H1 (cell line): ENCODE data around the gene ENTREP3. TPM values are rescaled to one million over a fixed set of nuclear protein-coding genes. Genes with fewer than 3 reads are reported as not detected.
A peak's percentile ranks its signal among the peaks of the same experiment; 100 is the strongest.

Experiments used
- CTCF ChIA-PET: fragments of 300-600 bp; sonication (Branson Sonifier 250); formaldehyde crosslinking; loops from one replicate; lab custom pipeline; 2021; ENCODE audit not compliant: partially characterized antibody; lab: Charles Lee
- POLR2A ChIA-PET: fragments of 300-600 bp; sonication (Branson Sonifier 250); formaldehyde crosslinking; loops from one replicate; lab custom pipeline; 2021; ENCODE audit warnings: inconsistent platforms; ENCODE audit not compliant: partially characterized antibody; lab: Charles Lee
- DNase-seq, 2 experiments: peaks; one replicate each; pipeline versions ENCODE4 v3.0.0 to v3.0.0-alpha.2; 2010 to 2022; ENCODE audit warnings: low spot score in 2 of 2, low read depth in 1 of 2, mixed read lengths in 1 of 2
- FAIRE-seq: peaks from 2 replicates; lab custom pipeline; 2011; peaks lifted over from hg19 to GRCh38; lab: Jason Lieb, UNC
- H2AFZ ChIP-seq: 2 replicates; pipeline ENCODE4 v1.8.1; 2012; ENCODE audit warnings: low read length, inconsistent platforms
- H2AK5ac ChIP-seq: 2 replicates; pipeline ENCODE4 v1.6.1; 2013; ENCODE audit warnings: low read depth, low read length
- H2BK120ac ChIP-seq: replicated peaks from 2 replicates; pipeline ENCODE3; 2013; ENCODE audit warnings: low read depth, low read length, inconsistent platforms
- H2BK12ac ChIP-seq: 2 replicates; pipeline ENCODE4 v1.6.1; 2013; ENCODE audit warnings: low read depth, low read length
- H2BK15ac ChIP-seq: 2 replicates; pipeline ENCODE4 v1.6.1; 2013; ENCODE audit warnings: low read length
- H2BK20ac ChIP-seq: 2 replicates; pipeline ENCODE4 v1.6.1; 2013; ENCODE audit warnings: low read length
- H2BK5ac ChIP-seq: 2 replicates; pipeline ENCODE4 v1.6.1; 2013; ENCODE audit warnings: low read depth, low read length
- H3K14ac ChIP-seq: 2 replicates; pipeline ENCODE4 v1.6.1; 2013; ENCODE audit warnings: inconsistent platforms; ENCODE audit not compliant: insufficient read length
- H3K18ac ChIP-seq: 2 replicates; pipeline ENCODE4 v1.6.1; 2013; ENCODE audit warnings: low read length; ENCODE audit errors: extremely low read depth
- H3K23ac ChIP-seq: 2 replicates; pipeline ENCODE4 v1.6.1; 2013; ENCODE audit warnings: inconsistent platforms; ENCODE audit not compliant: insufficient read length
- H3K23me2 ChIP-seq: 2 replicates; pipeline ENCODE4 v1.6.1; 2013; ENCODE audit warnings: low read depth, low read length
- H3K27ac ChIP-seq: 2 replicates; pipeline ENCODE4 v1.6.1; 2011; ENCODE audit warnings: low read depth, low read length, inconsistent platforms
- H3K27me3 ChIP-seq, 4 experiments: replicated peaks in 1 of 4; 1 replicate in 1 of 4; 2 replicates in 3 of 4; pipeline versions ENCODE4 v1.6.1 to v1.8.1; 2011 to 2013; ENCODE audit warnings: low read length in 3 of 4, mild to moderate bottlenecking in 3 of 4, inconsistent platforms in 2 of 4, mixed read lengths in 2 of 4, moderate library complexity in 1 of 4; ENCODE audit not compliant: control insufficient read depth in 3 of 4, insufficient read depth in 3 of 4; ENCODE audit errors: extremely low read depth in 1 of 4
- H3K36me3 ChIP-seq, 4 experiments: 2 replicates each; pipeline versions ENCODE4 v1.6.1 to v1.8.1; 2011 to 2013; ENCODE audit warnings: mild to moderate bottlenecking in 4 of 4, low read length in 3 of 4, moderate library complexity in 2 of 4, control low read depth in 1 of 4, inconsistent platforms in 1 of 4; ENCODE audit not compliant: insufficient read depth in 4 of 4, control insufficient read depth in 2 of 4
- H3K4ac ChIP-seq: replicated peaks from 2 replicates; pipeline ENCODE3; 2013; ENCODE audit warnings: low read length, low read depth, mixed read lengths, inconsistent platforms; ENCODE audit not compliant: insufficient read length
- H3K4me1 ChIP-seq, 4 experiments: replicated peaks in 1 of 4; 1 replicate in 1 of 4; 2 replicates in 3 of 4; pipeline versions ENCODE4 v1.6.1 to v1.8.1; 2011 to 2013; ENCODE audit warnings: low read length in 3 of 4, inconsistent platforms in 2 of 4, mixed read lengths in 1 of 4; ENCODE audit not compliant: insufficient read depth in 4 of 4, control insufficient read depth in 3 of 4
- H3K4me2 ChIP-seq, 2 experiments: 2 replicates each; pipeline versions ENCODE4 v1.6.1 to v1.8.1; 2011 to 2013; ENCODE audit warnings: low read depth in 2 of 2, low read length in 2 of 2, control low read depth in 1 of 2, inconsistent platforms in 1 of 2, mild to moderate bottlenecking in 1 of 2; ENCODE audit not compliant: insufficient read depth in 1 of 2
- H3K4me3 ChIP-seq, 4 experiments: fragments of 200-600, 300-600 bp in 1 of 4; sonication (generic), shearing (Covaris generic), sonication (Bioruptor Twin) in 1 of 4; 2 replicates each; pipeline versions ENCODE4 v1.5.1 to v1.8.1; 2011 to 2016; ENCODE audit warnings: low read length in 4 of 4, low read depth in 3 of 4, control low read depth in 2 of 4, inconsistent platforms in 2 of 4, mild to moderate bottlenecking in 2 of 4, mixed read lengths in 1 of 4, moderate library complexity in 1 of 4; ENCODE audit not compliant: insufficient read depth in 2 of 4; ENCODE audit errors: extremely low read depth in 1 of 4
- H3K56ac ChIP-seq: replicated peaks from 2 replicates; pipeline ENCODE3; 2013; ENCODE audit warnings: low read depth, mild to moderate bottlenecking, mixed read lengths, low read length, inconsistent platforms; ENCODE audit not compliant: insufficient read length
- H3K79me1 ChIP-seq: 2 replicates; pipeline ENCODE4 v1.6.1; 2013; ENCODE audit warnings: low read depth, low read length, control low read depth
- H3K79me2 ChIP-seq, 2 experiments: 2 replicates each; pipeline versions ENCODE4 v1.6.1 to v1.8.1; 2012 to 2013; ENCODE audit warnings: low read length in 2 of 2, mild to moderate bottlenecking in 2 of 2, inconsistent platforms in 1 of 2; ENCODE audit not compliant: insufficient read depth in 2 of 2, control insufficient read depth in 1 of 2
- H3K9ac ChIP-seq, 4 experiments: replicated peaks in 1 of 4; 1 replicate in 1 of 4; 2 replicates in 3 of 4; pipeline versions ENCODE4 v1.6.1 to v1.8.1; 2011 to 2013; ENCODE audit warnings: low read depth in 3 of 4, low read length in 3 of 4, control low read depth in 2 of 4, mild to moderate bottlenecking in 2 of 4, moderate library complexity in 2 of 4, inconsistent platforms in 1 of 4; ENCODE audit errors: extremely low read depth in 1 of 4
- H3K9me3 ChIP-seq, 2 experiments: 2 replicates each; pipeline versions ENCODE4 v1.6.1 to v1.8.1; 2012 to 2013; ENCODE audit warnings: mild to moderate bottlenecking in 2 of 2, moderate library complexity in 2 of 2, control low read depth in 1 of 2, inconsistent platforms in 1 of 2, low read depth in 1 of 2, low read length in 1 of 2, mixed read lengths in 1 of 2; ENCODE audit not compliant: insufficient read depth in 2 of 2
- H4K20me1 ChIP-seq, 2 experiments: replicated peaks in 1 of 2; 2 replicates each; pipeline versions ENCODE3 to v1.8.1; 2011 to 2013; ENCODE audit warnings: inconsistent platforms in 2 of 2, low read length in 2 of 2, mild to moderate bottlenecking in 1 of 2; ENCODE audit not compliant: insufficient read depth in 2 of 2, control insufficient read depth in 1 of 2
- H4K5ac ChIP-seq: 2 replicates; pipeline ENCODE4 v1.6.1; 2013; ENCODE audit warnings: low read length, low read depth, mixed read lengths, inconsistent platforms; ENCODE audit not compliant: insufficient read length
- H4K8ac ChIP-seq: 2 replicates; pipeline ENCODE4 v1.8.0; 2013; ENCODE audit warnings: mild to moderate bottlenecking, moderate library complexity, low read length, inconsistent platforms; ENCODE audit not compliant: insufficient read depth; ENCODE audit errors: extremely low read depth
- H4K91ac ChIP-seq: replicated peaks from 2 replicates; pipeline ENCODE3; 2013; ENCODE audit warnings: low read length, mixed read lengths, inconsistent platforms; ENCODE audit not compliant: insufficient read length
- ASH2L ChIP-seq: fragments of 200-600, 300-600 bp; sonication (generic); IDR thresholded peaks from one replicate; pipeline ENCODE4 v1.7.1; 2017; ENCODE audit warnings: low read length
- BCL11A ChIP-seq, 2 experiments: IDR thresholded peaks; one replicate each; pipeline ENCODE4 v1.6.1; 2011; ENCODE audit warnings: low read depth in 2 of 2, low read length in 2 of 2, mild to moderate bottlenecking in 2 of 2
- BRCA1 ChIP-seq: IDR thresholded peaks from 2 replicates; pipeline ENCODE4 v1.6.1; 2012; ENCODE audit warnings: low read depth, low read length, improper control_type of control experiment
- CHD1 ChIP-seq: IDR thresholded peaks from 2 replicates; pipeline ENCODE4 v1.6.1; 2012; ENCODE audit warnings: low read depth, low read length, improper control_type of control experiment
- GTF2F1 ChIP-seq: IDR thresholded peaks from 2 replicates; pipeline ENCODE4 v1.6.1; 2012; ENCODE audit warnings: low read depth, low read length, improper control_type of control experiment, borderline replicate concordance
- SAP30 ChIP-seq: fragments of 300-600 bp; sonication (generic); IDR thresholded peaks from 2 replicates; pipeline ENCODE4 v1.7.1; 2012; ENCODE audit warnings: low read length, moderate library complexity, mild to moderate bottlenecking, inconsistent platforms; ENCODE audit not compliant: insufficient read depth, insufficient replicate concordance
- SP1 ChIP-seq: IDR thresholded peaks from 2 replicates; pipeline ENCODE4 v1.6.1; 2011; ENCODE audit warnings: low read depth, low read length
- SP4 ChIP-seq: IDR thresholded peaks from 2 replicates; pipeline ENCODE4 v1.6.1; 2012; ENCODE audit warnings: low read length, inconsistent platforms
- TAF7 ChIP-seq: optimal IDR thresholded peaks from 2 replicates; pipeline ENCODE3; 2011; ENCODE audit warnings: low read depth, mild to moderate bottlenecking, inconsistent platforms, low read length, moderate library complexity, borderline replicate concordance
- WGBS, 2 experiments: shearing (Covaris generic) in 1 of 2; methylation state at CpG; one replicate each; pipeline versions ENCODE4 v1.1.6 to v1.1.7; 2013 to 2015; ENCODE audit warnings: low lambda C conversion rate in 2 of 2, mixed read lengths in 2 of 2, inconsistent platforms in 1 of 2, low coverage in 1 of 2, missing lambda C conversion rate in 1 of 2; ENCODE audit not compliant: insufficient replicate concordance in 2 of 2, insufficient coverage in 1 of 2, insufficient read length in 1 of 2; ENCODE audit errors: extremely low coverage in 1 of 2, missing lambda C conversion rate in 1 of 2; 5-methylcytosine and 5-hydroxymethylcytosine counted together
- polyA plus RNA-seq, 7 experiments: library from polyadenylated mRNA; depleted of rRNA in 3 of 7; stranded (reverse) in 5 of 7; unstranded in 2 of 7; fragments of >200 nt in 5 of 7; fragments of 200-250 nt in 2 of 7; gene quantifications; 1 replicate in 5 of 7; 2 replicates in 1 of 7; 4 replicates in 1 of 7; pipeline versions ENCODE4 v1.2.1 to v1.2.3, GENCODE V29; 2011 to 2013; ENCODE audit warnings: missing spikeins in 2 of 7, mixed read lengths in 2 of 7
- total RNA-seq: library from RNA; stranded (reverse); fragmentation: NEBNext Ultra II Directional; extraction: Animal tissue kit (Norgen Biotek cat#: 25700); gene quantifications from 2 replicates; pipeline ENCODE4 v1.2.1, GENCODE V29; 2021
- TF ChIP-seq, protein P1 (sequence below), 3 experiments: IDR thresholded peaks; 1 replicate in 2 of 3; 2 replicates in 1 of 3; pipeline versions ENCODE4 v1.5.1 to v1.6.1; 2011; ENCODE audit warnings: low read length in 3 of 3, mild to moderate bottlenecking in 3 of 3, inconsistent platforms in 2 of 3, low read depth in 1 of 3, moderate library complexity in 1 of 3; ENCODE audit not compliant: insufficient read depth in 1 of 3; ENCODE audit errors: control extremely low read depth in 1 of 3

ENTREP3 gene
- total and polyA plus RNA-seq, 2 of the 8 experiments (the other 6 are each of a cell fraction or from before 2014, with no cell fraction given) = 22.8 to 52.2 TPM

DNA sequence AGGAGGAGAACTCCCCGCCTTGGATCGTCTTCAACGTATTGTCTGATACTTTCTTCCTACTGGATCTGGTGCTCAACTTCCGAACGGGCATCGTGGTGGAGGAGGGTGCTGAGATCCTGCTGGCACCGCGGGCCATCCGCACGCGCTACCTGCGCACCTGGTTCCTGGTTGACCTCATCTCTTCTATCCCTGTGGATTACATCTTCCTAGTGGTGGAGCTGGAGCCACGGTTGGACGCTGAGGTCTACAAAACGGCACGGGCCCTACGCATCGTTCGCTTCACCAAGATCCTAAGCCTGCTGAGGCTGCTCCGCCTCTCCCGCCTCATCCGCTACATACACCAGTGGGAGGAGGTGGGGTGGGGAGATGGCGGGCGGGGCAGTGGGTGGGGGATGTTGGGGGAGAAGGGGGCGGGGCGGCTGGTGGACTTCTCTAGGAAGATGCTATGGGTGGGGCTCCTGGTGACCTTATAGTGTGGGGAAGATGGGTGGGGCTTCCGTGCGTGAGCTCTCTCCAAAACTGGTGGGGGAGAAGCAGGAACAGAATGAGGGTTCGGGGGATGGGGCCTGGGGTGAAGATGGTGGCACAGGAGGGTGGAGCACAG, 27.3 kb upstream of the ENTREP3 start:
- Histone ChIP-seq H3K79me1 (no peaks in the 10 kb centered on the region; the same call in 1 of the 2 replicates), H3K4me2 (no peak overlapping the region), H2BK12ac (0 out of 2 replicates have a peak overlapping the region, but pooled peaks have one; percentile 27), H3K23me2 (peaks cover 4% of the 10 kb centered on the region; the same call in 1 of the 2 replicates), H3K36me3 (no peaks in the 10 kb centered on the region; a peak in 1 of 8 replicates), H3K9me3 (no peaks in the 10 kb centered on the region), H3K9ac (no peak overlapping the region), H4K20me1 (no peaks in the 10 kb centered on the region), H3K27me3 (no peaks in the 10 kb centered on the region), H2BK120ac (no peak overlapping the region), H3K18ac (no peak overlapping the region), H3K14ac (no peak overlapping the region), H4K8ac (no peak overlapping the region), H3K27ac (no peak overlapping the region), H2BK20ac (no peak overlapping the region), H2AFZ (no peak overlapping the region), H3K23ac (no peak overlapping the region), H2BK5ac (no peak overlapping the region), H2AK5ac (no peak overlapping the region), H3K79me2 (no peaks in the 10 kb centered on the region), H3K4me3 (no peak overlapping the region), H3K4ac (no peak overlapping the region), H3K4me1 (peaks cover 9 to 10% (median 10%) of the 10 kb centered on the region in 4 experiments), H2BK15ac (0 out of 2 replicates have a peak overlapping the region, but pooled peaks have one; percentile 46), H3K56ac (no peak overlapping the region), H4K91ac (no peak overlapping the region), H4K5ac (no peak overlapping the region)
- CTCF ChIA-PET = interaction anchor here (3.2 to 8.4 kb wide), 3 partner anchors 24 to 40 kb away, joined by 15 to 79 read pairs (median 50); partner anchors contain the start of genes FDPS and RUSC1
- 94% methylated on average over 26 of the region's 29 CpGs; no CpG with 5 or more reads in 1 of the 2 experiments for WGBS, 2 experiments
- FAIRE-seq (no peak), DNase-seq (no peak)
- POLR2A ChIA-PET = interaction anchor here (0.6 to 2.5 kb wide), 4 partner anchors 9 to 196 kb away, joined by 3 to 10 read pairs (median 4); no protein-coding TSS in a partner anchor
- TF ChIP-seq TAF7 = no peak
- no peak for TF ChIP-seq BCL11A (IDR thresholded peaks at IDR 0.05; ENCODE audit: low read depth in 2 of 2, low read length in 2 of 2)
- no peak for TF ChIP-seq SP4
- no peak for TF ChIP-seq GTF2F1
- no peak for TF ChIP-seq CHD1
- TF ChIP-seq, protein P1, sequence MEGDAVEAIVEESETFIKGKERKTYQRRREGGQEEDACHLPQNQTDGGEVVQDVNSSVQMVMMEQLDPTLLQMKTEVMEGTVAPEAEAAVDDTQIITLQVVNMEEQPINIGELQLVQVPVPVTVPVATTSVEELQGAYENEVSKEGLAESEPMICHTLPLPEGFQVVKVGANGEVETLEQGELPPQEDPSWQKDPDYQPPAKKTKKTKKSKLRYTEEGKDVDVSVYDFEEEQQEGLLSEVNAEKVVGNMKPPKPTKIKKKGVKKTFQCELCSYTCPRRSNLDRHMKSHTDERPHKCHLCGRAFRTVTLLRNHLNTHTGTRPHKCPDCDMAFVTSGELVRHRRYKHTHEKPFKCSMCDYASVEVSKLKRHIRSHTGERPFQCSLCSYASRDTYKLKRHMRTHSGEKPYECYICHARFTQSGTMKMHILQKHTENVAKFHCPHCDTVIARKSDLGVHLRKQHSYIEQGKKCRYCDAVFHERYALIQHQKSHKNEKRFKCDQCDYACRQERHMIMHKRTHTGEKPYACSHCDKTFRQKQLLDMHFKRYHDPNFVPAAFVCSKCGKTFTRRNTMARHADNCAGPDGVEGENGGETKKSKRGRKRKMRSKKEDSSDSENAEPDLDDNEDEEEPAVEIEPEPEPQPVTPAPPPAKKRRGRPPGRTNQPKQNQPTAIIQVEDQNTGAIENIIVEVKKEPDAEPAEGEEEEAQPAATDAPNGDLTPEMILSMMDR (IDR thresholded peaks at IDR 0.05; ENCODE audit: control extremely low read depth in 1 of 3, insufficient read depth in 1 of 3, low read depth in 1 of 3, low read length in 3 of 3) = no peak
- no peak for TF ChIP-seq BRCA1
- TF ChIP-seq SAP30 = no peak
- TF ChIP-seq SP1 = no peak
- no peak for TF ChIP-seq ASH2L
